Spleen (tissue), 11 donors: ENCODE data around the gene CMA1. TPM values are rescaled to one million over a fixed set of nuclear protein-coding genes. Genes with fewer than 3 reads are reported as not detected.

ENCODE experiments used
- DNase-seq: peaks from one replicate; pipeline ENCODE4 v3.0.0-alpha.2; 2020
- H3K27ac ChIP-seq, 8 donors: fragments of 200-600 bp; sonication (generic) in 7 of 8; 1 replicate in 4 of 8; 2 replicates in 4 of 8; pipeline versions ENCODE4 v1.5.0 to v1.8.0; 2016 to 2021; ENCODE audit warnings: inconsistent platforms in 4 of 8, mild to moderate bottlenecking in 4 of 8, moderate library complexity in 1 of 8
- H3K27me3 ChIP-seq, 7 donors: fragments of 200-600 bp; sonication (generic) in 6 of 7; replicated peaks in 1 of 7; 1 replicate in 4 of 7; 2 replicates in 3 of 7; pipeline versions ENCODE4 v1.5.0 to v1.8.0; 2016 to 2021; ENCODE audit warnings: inconsistent platforms in 3 of 7, mild to moderate bottlenecking in 1 of 7
- H3K36me3 ChIP-seq, 6 donors: fragments of 200-600 bp; sonication (generic) in 5 of 6; 1 replicate in 4 of 6; 2 replicates in 2 of 6; pipeline versions ENCODE4 v1.5.0 to v1.8.0; 2016 to 2021; ENCODE audit warnings: inconsistent platforms in 2 of 6
- H3K4me1 ChIP-seq, 6 donors: fragments of 200-600 bp; sonication (generic) in 5 of 6; 1 replicate in 3 of 6; 2 replicates in 3 of 6; pipeline versions ENCODE4 v1.5.0 to v1.8.0; 2016 to 2021; ENCODE audit warnings: inconsistent platforms in 3 of 6
- H3K4me3 ChIP-seq, 8 donors: fragments of 200-600 bp; sonication (generic) in 7 of 8; 1 replicate in 4 of 8; 2 replicates in 4 of 8; pipeline versions ENCODE4 v1.5.0 to v1.8.0; 2016 to 2021; ENCODE audit warnings: inconsistent platforms in 4 of 8, mild to moderate bottlenecking in 4 of 8, moderate library complexity in 2 of 8
- H3K9me3 ChIP-seq, 8 donors: fragments of 200-600 bp; sonication (generic) in 7 of 8; 1 replicate in 4 of 8; 2 replicates in 4 of 8; pipeline versions ENCODE4 v1.5.0 to v1.8.0; 2016 to 2021; ENCODE audit warnings: inconsistent platforms in 4 of 8
- POLR2A ChIP-seq, 3 donors: fragments of 450-650 bp; IDR thresholded peaks; one replicate each; pipeline ENCODE4 v1.5.1; 2017; ENCODE audit warnings: antibody characterized with exemption in 3 of 3, mild to moderate bottlenecking in 1 of 3
- POLR2AphosphoS5 ChIP-seq, 3 donors: sonication (generic); formaldehyde crosslinking; IDR thresholded peaks; one replicate each; pipeline ENCODE4 v1.5.1; 2017; ENCODE audit warnings: antibody characterized with exemption in 3 of 3
- WGBS, 5 donors: extraction: QIAGEN DNeasy Blood & Tissue Kit in 3 of 5; methylation state at CpG; one replicate each; pipeline versions ENCODE4 v1.1.5 to v1.1.7; 2013 to 2018; 5-methylcytosine and 5-hydroxymethylcytosine counted together
- intact Hi-C: fragments of 100-400 bp; cut with DNase I; formaldehyde crosslinking; loops from one replicate; pipeline ENCODE4 v1.15.0; 2023; ENCODE audit warnings: low total_unique reads
- polyA plus RNA-seq, 3 donors: library from polyadenylated mRNA; stranded (reverse); fragments of 200-250 nt; gene quantifications; one replicate each; pipeline ENCODE4 v1.2.1, GENCODE V29; 2013
- total RNA-seq, 7 donors: library from RNA; depleted of rRNA in 3 of 7; stranded (reverse); fragments of >200 nt in 3 of 7; fragmentation: NEBNext Ultra II Directional in 4 of 7; extraction: Animal tissue kit (Norgen Biotek cat#: 25700) in 4 of 7; gene quantifications; one replicate each; pipeline versions ENCODE4 v1.1.0 to v1.2.1, GENCODE V29; 2016 to 2021
- TF ChIP-seq, protein P1 (sequence below), 11 experiments: fragments of 200-600 bp in 7 of 11; fragments of 450-650 bp in 4 of 11; sonication (generic) in 4 of 11; IDR thresholded peaks in 8 of 11; conservative IDR thresholded peaks in 3 of 11; 1 replicate in 7 of 11; 2 replicates in 4 of 11; pipeline versions ENCODE4 v1.4.0 to v1.8.0; 2016 to 2021; ENCODE audit warnings: antibody characterized with exemption in 11 of 11, inconsistent platforms in 4 of 11, mild to moderate bottlenecking in 1 of 11
- donor health status: healthy with polysubstance abuse.
- donor health status: DM: no; HTN: no; CAD: no; lungs with moderate emphysema.
- donor health status: DM: no; HTN: no; CAD: no.
- donor health status: Bipolar disorder and iron deficiency.
- donor health status: healthy.
- donor health status: DM: no; HTN: no; CAD: no.
- donor health status: DM: yes; HTN: yes; CAD: no.

CMA1 gene
- total and polyA plus RNA-seq, 10 donors, result 0.09 TPM; not detected in 9

DNA sequence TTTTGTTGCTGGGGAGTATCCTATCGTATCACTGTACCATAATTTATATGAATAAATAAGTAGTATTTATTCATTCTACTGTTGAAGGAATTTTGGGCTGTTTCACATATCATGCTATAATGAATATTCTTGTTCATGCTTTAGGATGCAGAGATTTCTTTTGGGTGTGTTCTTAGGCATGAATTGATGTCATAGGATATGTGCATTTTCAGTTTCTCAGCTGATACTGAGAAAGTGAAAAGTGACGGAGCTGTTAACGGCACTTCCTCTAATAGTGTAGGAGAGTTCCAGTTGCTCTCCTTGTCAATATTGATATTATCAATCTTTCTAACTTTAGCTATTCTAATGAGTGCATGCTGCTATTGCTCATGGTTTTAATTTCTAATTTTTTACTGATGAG, 42.3 kb downstream of the CMA1 start:
- DNase-seq, result no peak
- Histone ChIP-seq H3K36me3 (no peaks in the 10 kb centered on the region), H3K27me3 (no peaks in the 10 kb centered on the region), H3K27ac (no peak overlapping the region), H3K4me1 (peaks cover 0 to 14% (median 0%) of the 10 kb centered on the region in 6 donors), H3K9me3 (no peaks in the 10 kb centered on the region), H3K4me3 (no peak overlapping the region)
- intact Hi-C loops, result no loop called here
- TF ChIP-seq, protein P1, sequence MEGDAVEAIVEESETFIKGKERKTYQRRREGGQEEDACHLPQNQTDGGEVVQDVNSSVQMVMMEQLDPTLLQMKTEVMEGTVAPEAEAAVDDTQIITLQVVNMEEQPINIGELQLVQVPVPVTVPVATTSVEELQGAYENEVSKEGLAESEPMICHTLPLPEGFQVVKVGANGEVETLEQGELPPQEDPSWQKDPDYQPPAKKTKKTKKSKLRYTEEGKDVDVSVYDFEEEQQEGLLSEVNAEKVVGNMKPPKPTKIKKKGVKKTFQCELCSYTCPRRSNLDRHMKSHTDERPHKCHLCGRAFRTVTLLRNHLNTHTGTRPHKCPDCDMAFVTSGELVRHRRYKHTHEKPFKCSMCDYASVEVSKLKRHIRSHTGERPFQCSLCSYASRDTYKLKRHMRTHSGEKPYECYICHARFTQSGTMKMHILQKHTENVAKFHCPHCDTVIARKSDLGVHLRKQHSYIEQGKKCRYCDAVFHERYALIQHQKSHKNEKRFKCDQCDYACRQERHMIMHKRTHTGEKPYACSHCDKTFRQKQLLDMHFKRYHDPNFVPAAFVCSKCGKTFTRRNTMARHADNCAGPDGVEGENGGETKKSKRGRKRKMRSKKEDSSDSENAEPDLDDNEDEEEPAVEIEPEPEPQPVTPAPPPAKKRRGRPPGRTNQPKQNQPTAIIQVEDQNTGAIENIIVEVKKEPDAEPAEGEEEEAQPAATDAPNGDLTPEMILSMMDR (IDR thresholded peaks at IDR 0.05 in 8 of 11, conservative IDR thresholded peaks at IDR 0.05 in 3 of 11), result no peak
- TF ChIP-seq POLR2AphosphoS5 (IDR thresholded peaks at IDR 0.05) (no peak), POLR2A (IDR thresholded peaks at IDR 0.05) (no peak)
- 86 to 94% (median 90%) methylated on average over 3 of the region's 3 CpGs for WGBS, 5 donors

GRCh38 chr14:24465368-24465767, 42.7 kb downstream of the CMA1 start:
- DNase-seq, result no peak
- H3K9me3 ChIP-seq, result no peaks in the 10 kb centered on the region
- no peak overlapping the region for H3K27ac ChIP-seq
- H3K4me3 ChIP-seq, result no peak overlapping the region
- no peaks in the 10 kb centered on the region for H3K27me3 ChIP-seq
- no peak for TF ChIP-seq POLR2A (IDR thresholded peaks at IDR 0.05)
- no peak for TF ChIP-seq POLR2AphosphoS5 (IDR thresholded peaks at IDR 0.05)
- TF ChIP-seq, protein P1 (IDR thresholded peaks at IDR 0.05 in 8 of 11, conservative IDR thresholded peaks at IDR 0.05 in 3 of 11), result no peak
- H3K36me3 ChIP-seq, result no peaks in the 10 kb centered on the region
- intact Hi-C loops, result no loop called here
- peaks cover 0 to 14% (median 0%) of the 10 kb centered on the region in 6 donors for H3K4me1 ChIP-seq
- 90 to 94% (median 93%) methylated on average over 3 of the region's 3 CpGs for WGBS, 5 donors

DNA sequence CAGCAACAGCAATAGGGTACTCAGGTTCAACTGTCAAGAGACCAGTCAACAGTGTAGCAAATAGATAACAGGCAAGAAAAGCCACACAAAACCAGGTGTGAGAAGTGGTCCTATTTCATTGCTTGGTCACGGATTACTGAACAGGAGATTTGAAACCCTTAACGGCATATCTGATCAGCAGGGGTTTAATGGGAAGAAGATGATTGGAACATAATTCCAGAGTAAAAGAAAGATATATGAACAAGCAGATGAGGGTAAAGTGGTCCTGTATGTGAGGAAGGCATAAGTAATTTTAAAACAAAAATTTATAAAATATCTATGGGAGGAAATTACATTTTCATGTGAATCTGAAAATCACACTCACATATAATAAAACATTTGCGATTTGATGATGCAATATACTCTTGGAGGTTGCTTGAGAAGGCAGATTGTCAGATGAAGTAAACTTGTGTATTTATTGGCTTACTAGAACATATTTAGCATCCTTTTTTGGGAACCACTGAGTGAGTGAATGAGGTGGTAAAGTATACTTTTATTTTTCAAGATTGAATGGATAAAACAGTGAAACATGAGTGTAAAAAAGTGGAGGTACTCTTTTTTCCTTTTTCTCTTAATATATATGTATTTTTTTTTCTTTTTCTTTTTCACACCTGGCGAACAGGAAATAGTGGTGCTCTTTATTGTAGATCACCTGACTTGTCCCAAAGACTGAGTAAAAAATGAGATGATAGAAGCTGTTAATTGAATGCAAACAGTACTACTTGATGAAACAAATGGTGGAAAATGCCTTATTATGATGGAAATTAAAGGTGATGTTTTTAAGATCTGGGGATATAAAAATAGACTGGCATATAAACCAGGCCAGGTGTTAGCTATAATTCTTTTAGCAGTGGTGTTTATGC, 43.9 kb downstream of the CMA1 start:
- H3K27me3 ChIP-seq, result no peaks in the 10 kb centered on the region
- TF ChIP-seq, protein P1 (IDR thresholded peaks at IDR 0.05 in 8 of 11, conservative IDR thresholded peaks at IDR 0.05 in 3 of 11), result no peak
- no peak for TF ChIP-seq POLR2AphosphoS5 (IDR thresholded peaks at IDR 0.05)
- TF ChIP-seq POLR2A (IDR thresholded peaks at IDR 0.05), result no peak
- intact Hi-C loops, result no loop called here
- H3K9me3 ChIP-seq, result no peaks in the 10 kb centered on the region
- no peak for DNase-seq
- H3K4me1 ChIP-seq, result peaks cover 0 to 14% (median 0%) of the 10 kb centered on the region in 6 donors
- H3K36me3 ChIP-seq, result no peaks in the 10 kb centered on the region
- 66 to 93% (median 70%) methylated on average over 4 of the region's 4 CpGs for WGBS, 5 donors
- H3K4me3 ChIP-seq, result no peak overlapping the region
- no peak overlapping the region for H3K27ac ChIP-seq
